NCI-H1694 treated with DMSO at 0.1 percent for 48 hours (cell line): ENCODE data around the gene NAA80.

Experiments used
- DNase-seq: peaks from one replicate; lab custom pipeline; 2025; lab: John Stamatoyannopoulos, UW

Gene NAA80

DNA sequence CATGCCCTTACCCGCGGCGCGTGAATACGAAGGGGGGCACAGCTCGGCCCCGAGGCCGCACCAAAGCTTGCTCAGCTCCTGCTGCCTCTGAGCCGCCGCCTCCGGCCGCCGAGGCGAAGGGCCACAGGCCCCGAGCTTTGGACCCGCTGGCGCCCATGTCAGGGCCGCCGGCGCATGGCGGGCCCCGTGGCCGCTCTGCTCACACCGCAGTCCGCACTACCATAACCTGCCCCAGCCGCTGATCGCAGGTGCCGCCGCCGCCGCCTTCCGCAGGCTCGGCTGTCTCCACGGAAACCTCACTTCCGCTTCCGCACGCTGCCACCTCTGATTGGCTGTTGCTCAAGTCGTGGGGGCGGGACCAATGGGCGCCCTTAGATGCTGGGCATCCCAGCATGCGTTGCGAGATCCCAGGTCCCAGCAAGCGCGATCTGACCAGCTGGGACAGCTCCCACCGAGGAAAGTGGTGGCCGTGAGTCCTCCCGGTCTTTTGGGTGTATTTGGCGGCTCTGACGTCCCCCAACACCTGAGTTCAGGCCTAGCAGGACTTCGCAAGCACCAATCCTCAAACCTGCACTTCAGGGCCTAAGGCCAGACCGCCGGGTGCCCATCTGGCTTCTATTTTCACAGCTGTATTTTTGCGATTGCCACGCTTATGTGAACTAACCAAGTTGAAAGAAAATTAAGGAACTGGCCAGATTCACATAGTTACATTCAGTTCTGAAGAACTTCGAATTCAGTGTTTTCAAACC, 28.9 kb upstream of the NAA80 start, which contains the start of gene TUSC2:
Gene TUSC2 (minus strand): TSS at position 281 of the 749 bp plus-strand sequence. CDS start 124 bp downstream, at position 157.
- DNase-seq = peak; percentile 61

DNA sequence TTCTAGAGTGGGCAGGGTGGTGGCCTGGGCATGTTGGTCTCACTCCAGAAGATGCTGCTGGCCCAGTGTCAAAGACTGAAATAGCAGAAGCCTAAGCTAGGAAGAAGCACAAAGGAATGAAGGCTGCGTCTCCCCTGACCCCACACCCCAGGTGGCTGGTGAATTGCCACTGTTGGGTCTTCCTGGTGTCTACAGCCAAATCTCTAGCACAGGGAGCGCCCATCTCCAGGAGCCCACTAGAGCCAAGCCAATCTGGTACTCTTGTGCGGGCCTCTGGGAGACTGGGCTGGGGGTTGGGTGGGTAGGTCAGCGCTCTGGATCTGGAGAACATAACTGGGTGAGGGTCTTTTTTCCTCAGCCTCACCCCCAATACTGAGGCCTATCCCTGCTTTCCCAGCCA, 27.9 kb upstream of the NAA80 start:
- DNase-seq = no peak

DNA sequence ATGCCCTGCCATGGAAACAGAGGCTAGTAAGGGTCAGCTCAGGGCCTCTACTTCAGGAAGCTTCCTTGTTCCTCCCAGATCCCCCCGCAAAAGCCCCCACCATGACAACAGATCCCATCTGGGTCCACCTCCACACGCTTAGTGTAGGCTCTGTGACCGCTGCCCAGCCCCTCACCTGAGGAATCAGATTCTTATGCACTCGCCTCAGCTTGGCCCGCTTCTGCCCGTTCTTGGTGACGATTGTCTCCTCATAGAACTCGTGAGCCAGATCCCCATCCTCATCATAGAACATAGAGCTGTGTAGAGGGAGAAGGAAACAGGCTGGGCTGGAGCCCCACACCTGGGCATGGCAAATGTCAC, 27.0 kb upstream of the NAA80 start:
- no peak for DNase-seq

DNA sequence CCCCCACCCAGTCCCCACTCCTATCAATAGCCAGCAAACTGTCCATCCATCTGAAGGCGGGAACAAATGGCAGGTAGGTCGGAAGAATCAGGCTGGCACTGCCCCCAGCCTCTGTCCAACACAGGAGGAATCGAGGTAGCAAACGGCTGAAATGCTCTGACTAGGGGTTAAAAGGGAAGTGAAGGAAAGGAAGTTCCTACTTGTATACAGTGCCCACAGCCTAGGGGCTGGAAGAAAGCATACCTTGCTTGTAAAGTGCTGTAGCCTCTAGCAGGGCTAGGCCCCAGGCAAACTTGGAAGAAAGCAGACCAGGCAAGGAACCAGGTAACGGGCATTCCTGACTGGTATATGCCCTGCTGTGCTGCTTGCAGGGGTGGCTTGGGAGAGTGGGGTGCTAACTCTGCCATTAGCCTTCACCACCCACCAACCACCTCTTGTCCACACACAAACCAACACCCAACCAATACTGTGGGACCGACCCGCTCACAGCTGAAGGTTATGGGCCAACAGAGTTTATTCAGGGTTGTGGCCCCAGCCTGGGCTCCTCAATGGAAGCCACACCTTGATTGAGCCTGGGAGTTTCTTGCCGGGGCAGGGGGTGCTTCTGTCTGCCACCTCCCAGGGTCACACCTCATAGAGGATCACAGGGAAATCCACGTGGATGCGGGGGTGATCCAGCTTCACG, 26.4 kb upstream of the NAA80 start:
- no peak for DNase-seq

DNA sequence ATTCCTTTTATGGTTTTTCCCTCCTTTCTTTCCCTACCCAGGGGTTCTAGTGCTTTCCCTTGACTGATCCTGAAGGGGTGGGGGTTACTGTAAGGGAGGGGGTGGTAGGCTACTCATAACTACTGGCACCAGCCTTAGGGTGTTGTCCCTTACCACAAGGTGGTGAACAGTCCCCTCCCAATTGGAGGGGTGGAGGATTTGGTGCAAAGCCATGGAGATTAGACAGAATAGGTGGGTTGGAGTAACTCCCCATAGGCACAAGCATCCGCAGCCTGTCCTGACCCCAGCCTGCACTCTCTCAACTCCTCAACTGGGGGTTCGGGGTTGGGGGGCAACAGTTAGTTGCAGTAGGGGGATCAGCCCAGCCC, 25.9 kb upstream of the NAA80 start:
- no peak for DNase-seq

DNA sequence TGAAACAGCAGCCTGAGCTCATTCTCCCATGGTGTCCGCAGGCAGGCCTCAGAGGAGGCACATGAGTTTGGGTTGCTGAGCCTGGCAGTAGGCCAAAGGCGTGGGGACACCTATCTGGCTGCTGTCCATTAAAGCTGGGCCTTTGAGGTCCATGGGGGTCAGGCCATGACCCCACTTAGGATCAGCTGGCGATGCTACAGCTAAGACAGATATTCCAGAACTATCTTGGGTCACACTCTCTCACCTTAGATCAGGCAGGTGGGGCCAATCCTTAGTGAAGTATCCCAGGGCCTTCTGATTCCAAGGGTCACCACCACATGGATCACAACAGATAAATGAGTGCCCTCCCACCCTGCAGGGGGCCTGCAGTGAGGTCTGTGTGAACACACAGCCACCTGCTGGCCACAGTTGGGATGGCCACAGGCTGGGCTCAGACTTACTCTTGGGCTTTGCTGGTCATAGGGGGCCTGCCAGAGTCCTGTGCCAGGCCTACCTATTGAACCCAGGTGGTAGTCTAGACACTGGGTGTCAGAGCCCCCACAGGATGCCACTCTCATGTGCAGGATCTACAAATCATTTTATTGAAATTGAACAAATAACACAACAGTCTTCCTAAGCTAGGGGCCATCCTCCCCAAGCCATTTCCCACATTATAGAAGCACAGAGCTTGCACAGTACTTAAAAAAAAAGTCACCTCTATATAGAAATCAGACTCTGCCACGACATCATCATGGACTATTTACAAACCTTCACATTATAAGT, 25.3 kb upstream of the NAA80 start:
- DNase-seq = no peak

GRCh38 chr3:50323614-50324199, 24.5 kb upstream of the NAA80 start:
- DNase-seq = no peak

GRCh38 chr3:50323092-50323600, 23.9 kb upstream of the NAA80 start:
- DNase-seq = no peak

- no peak for DNase-seq
Measured at GRCh38 chr3:50322386-50323091, 23.3 kb upstream of the NAA80 start, which contains the start of gene HYAL2. Gene HYAL2 (minus strand): TSS chr3:50322745. CDS start chr3:50320489, 2,256 bp downstream.

GRCh38 chr3:50322115-50322385, 22.8 kb upstream of the NAA80 start:
- DNase-seq = no peak

GRCh38 chr3:50321336-50322114, 22.3 kb upstream of the NAA80 start:
- DNase-seq = peak; percentile 54

GRCh38 chr3:50320853-50321335, 21.7 kb upstream of the NAA80 start:
- DNase-seq = no peak

- no peak for DNase-seq
Measured at GRCh38 chr3:50319894-50320625, 20.9 kb upstream of the NAA80 start.

- no peak for DNase-seq
Measured at GRCh38 chr3:50319181-50319893, 20.1 kb upstream of the NAA80 start.

DNA sequence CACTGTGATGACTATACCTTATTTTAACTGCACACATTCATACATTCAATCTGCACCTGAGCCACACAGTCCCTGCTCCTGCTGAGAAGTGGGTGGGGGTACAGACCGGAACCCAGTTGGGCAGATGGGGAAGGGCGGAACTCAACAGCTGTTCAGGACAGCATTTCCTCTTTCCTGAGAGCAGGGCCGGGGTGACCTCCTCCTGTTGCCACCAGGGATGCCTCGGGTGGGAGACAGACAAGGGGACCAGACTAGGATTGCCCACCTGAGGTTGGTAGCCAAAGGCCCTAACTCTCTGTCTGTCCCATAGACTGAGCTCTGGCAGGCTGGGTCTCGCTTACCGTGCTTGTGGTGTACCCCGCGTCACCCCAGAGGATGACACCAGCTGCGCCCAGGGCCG, 19.4 kb upstream of the NAA80 start:
- DNase-seq = no peak

DNA sequence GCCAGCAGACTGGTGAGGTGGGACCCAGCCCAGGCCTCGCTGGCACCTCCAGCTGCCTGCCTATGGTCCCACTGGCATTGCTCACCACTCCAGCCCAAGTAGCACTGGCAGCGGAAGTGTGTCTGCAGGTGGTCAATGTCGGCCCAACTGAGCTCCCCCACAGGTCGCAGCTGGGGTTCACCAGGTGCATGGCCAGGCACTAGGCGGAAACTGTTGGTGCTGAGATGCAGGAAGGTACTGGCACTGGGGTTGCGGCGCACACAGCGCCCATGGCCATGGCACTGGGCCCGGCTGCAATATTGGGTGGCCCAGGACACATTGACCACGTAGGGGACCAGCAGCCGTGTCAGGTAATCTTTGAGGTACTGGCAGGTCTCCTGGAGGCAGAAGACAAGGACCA, 19.0 kb upstream of the NAA80 start:
- no peak for DNase-seq

DNA sequence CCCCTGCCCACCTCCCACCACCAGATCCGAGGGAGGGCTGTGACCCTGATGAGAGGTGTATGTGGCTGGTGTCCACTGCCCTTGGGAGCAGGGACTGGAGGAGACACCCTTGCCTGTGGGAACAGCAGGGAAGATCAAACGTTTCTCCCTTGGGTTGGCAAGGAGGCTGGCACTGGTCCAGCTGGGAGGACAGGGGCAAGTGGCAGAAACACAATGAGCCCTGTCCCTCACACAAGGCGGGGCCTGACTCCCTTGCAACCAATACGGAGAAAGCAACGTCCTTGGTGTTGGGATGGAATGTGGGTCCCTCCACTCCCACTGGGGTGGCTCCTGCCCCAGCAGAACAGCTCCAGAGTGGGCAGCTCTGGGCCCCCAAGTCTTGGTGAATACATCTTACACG, 18.1 kb upstream of the NAA80 start:
- DNase-seq = no peak

DNA sequence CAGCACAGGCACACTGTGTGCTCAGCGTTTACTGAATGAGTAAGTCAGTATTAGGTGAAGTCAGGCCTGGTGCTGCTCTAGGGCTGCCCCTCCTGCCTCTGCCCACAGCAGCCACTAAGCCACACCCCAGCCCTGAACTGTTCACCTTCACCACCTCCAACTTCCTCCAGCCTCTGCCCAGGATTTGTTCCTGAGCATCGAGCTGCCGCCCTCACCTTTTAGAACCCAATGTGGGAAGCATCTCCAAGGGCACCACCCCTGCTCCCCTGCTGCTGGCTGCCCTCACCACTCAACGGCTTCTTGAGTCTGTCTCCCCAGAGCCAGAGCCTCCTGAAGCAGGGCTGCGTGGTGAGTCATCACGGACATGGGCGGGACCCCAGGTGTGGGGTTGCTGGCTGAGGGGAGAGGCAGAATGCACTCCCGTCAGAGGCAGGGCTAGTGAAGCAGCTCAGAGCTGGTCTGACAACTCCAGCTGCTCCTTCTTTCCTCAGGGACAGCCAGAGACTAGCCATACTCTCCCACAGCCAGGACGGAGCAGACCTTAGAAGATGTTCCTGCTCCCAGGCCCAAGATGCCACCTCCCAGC, 17.5 kb upstream of the NAA80 start:
- DNase-seq = no peak

- DNase-seq = no peak
Measured at GRCh38 chr3:50314816-50315215, 15.6 kb upstream of the NAA80 start.
